Heart right ventricle (tissue), 16 donors: ENCODE data around the gene SAV1. TPM values are rescaled to one million over a fixed set of nuclear protein-coding genes. Genes with fewer than 3 reads are reported as not detected.

Experiments used
- ATAC-seq, 8 donors: fragments of 200-7000 bp; cut with Tn5 transposase; one replicate each; pipeline ENCODE4 v1.9.1; 2020; ENCODE audit warnings: mild to moderate bottlenecking in 8 of 8, moderate library complexity in 8 of 8, moderate number of reproducible peaks in 1 of 8
- DNase-seq, 2 donors: peaks; one replicate each; pipeline ENCODE4 v3.0.0-alpha.2; 2020
- H3K27ac ChIP-seq, 10 donors: fragments of 200-600 bp; sonication (generic) in 2 of 10; one replicate each; pipeline versions ENCODE4 v1.5.0 to v1.8.0; 2020 to 2022; ENCODE audit warnings: mild to moderate bottlenecking in 3 of 10
- H3K27me3 ChIP-seq, 7 donors: fragments of 200-600 bp; one replicate each; pipeline ENCODE4 v1.8.0; 2021 to 2022; ENCODE audit warnings: mild to moderate bottlenecking in 2 of 7
- H3K36me3 ChIP-seq, 9 donors: fragments of 200-600 bp; sonication (generic) in 1 of 9; one replicate each; pipeline versions ENCODE4 v1.5.0 to v1.8.0; 2020 to 2022; ENCODE audit warnings: mild to moderate bottlenecking in 2 of 9
- H3K4me1 ChIP-seq, 9 donors: fragments of 200-600 bp; sonication (generic) in 1 of 9; one replicate each; pipeline versions ENCODE4 v1.5.0 to v1.8.0; 2020 to 2022; ENCODE audit warnings: mild to moderate bottlenecking in 4 of 9
- H3K4me3 ChIP-seq, 10 donors: fragments of 200-600 bp; sonication (generic) in 2 of 10; one replicate each; pipeline versions ENCODE4 v1.5.0 to v1.8.0; 2020 to 2022; ENCODE audit warnings: mild to moderate bottlenecking in 7 of 10, moderate library complexity in 2 of 10
- H3K9me3 ChIP-seq, 11 donors: fragments of 200-600 bp in 10 of 11; sonication (generic) in 2 of 11; one replicate each; pipeline versions ENCODE4 v1.5.0 to v1.8.0; 2013 to 2022; ENCODE audit warnings: mild to moderate bottlenecking in 2 of 11, control low read depth in 1 of 11, moderate library complexity in 1 of 11
- CTCF ChIP-seq, 9 donors: fragments of 200-600 bp; sonication (generic) in 2 of 9; IDR thresholded peaks; one replicate each; pipeline versions ENCODE4 v1.5.0 to v1.8.0; 2021 to 2022; ENCODE audit warnings: antibody characterized with exemption in 9 of 9, mild to moderate bottlenecking in 5 of 9, moderate library complexity in 1 of 9
- WGBS, 2 donors: extraction: QIAGEN DNeasy Blood & Tissue Kit; methylation state at CpG; one replicate each; pipeline ENCODE4 v1.1.7; 2013; ENCODE audit warnings: inconsistent platforms in 1 of 2; 5-methylcytosine and 5-hydroxymethylcytosine counted together
- intact Hi-C, 10 donors: fragments of 100-400 bp; cut with DNase I; formaldehyde crosslinking; loops; one replicate each; pipeline versions ENCODE4 v1.11.1 to v1.14.2; 2022
- polyA plus RNA-seq, 2 donors: library from polyadenylated mRNA; stranded (reverse); fragments of 200-250 nt; gene quantifications; one replicate each; pipeline ENCODE4 v1.2.3, GENCODE V29; 2013
- total RNA-seq, 10 donors: library from RNA; stranded (reverse); fragmentation: NEBNext Ultra II Directional in 3 of 10; extraction: Animal tissue kit (Norgen Biotek cat#: 25700) in 3 of 10; gene quantifications; one replicate each; pipeline versions ENCODE4 v1.2.1 to v1.2.4, GENCODE V29; 2021 to 2023
- donor health status: Arrhythmogenic right ventricular cardiomyopathy.
- donor health status: ischemic (EF 13 %, LVEDD 7.1; RV severe dilation, severe dysfunction).
- donor health status: healthy with polysubstance abuse.
- donor health status: DM: no; HTN: yes; CAD: no.
- donor health status: DM: no; HTN: no; CAD: no.
- donor health status: ischemic (EF 25% LVEDD 6.9; RV normal size, moderate dysfunction).
- donor health status: ischemic (EF 25% LVEDD 5.7; RV mildly dilated, moderate dysfunction).
- donor health status: healthy.
- donor health status: DM: yes; HTN: yes; CAD: no.
- donor health status: Ischemic cardiomyopathy.
- donor health status: ischemic (EF 35%, LVEDD 5.7; RV mildly dilated, moderate dysfunction).
- donor health status: nonischemic (EF 11% LVEDD 7.7; RV severe dilation, severe dysfunction).
- donor health status: DM: yes; HTN: yes; CAD: no.
- donor health status: PGD.
- donor health status: ischemic (EF 29% LVEDD 5.4; RV normal size, mild dysfunction).
- donor health status: nonischemic (EF 23%, LVEDD 6.1; RV moderate dilation, normal function).

The SAV1 gene
- total and polyA plus RNA-seq, 12 donors: 10.2 to 32.6 (median 29.1) TPM

GRCh38 chr14:50603565-50603964 is 64.5 kb downstream of the SAV1 start:
- no peak for TF ChIP-seq CTCF (IDR thresholded peaks at IDR 0.05)
- no peaks in the 10 kb centered on the region for H3K36me3 ChIP-seq
- H3K27me3 ChIP-seq: no peaks in the 10 kb centered on the region
- intact Hi-C loops: loop anchor here (2.0 to 10.0 kb wide), 8 partner anchors 109 to 261 kb away; no protein-coding TSS in a partner anchor
- no peak for ATAC-seq
- H3K27ac ChIP-seq: no peak overlapping the region
- peaks cover 0 to 8% (median 0%) of the 10 kb centered on the region in 9 donors for H3K4me1 ChIP-seq
- WGBS, 2 donors: 52 to 61% methylated on average over 2 of the region's 2 CpGs
- peaks cover 0 to 5% (median 0%) of the 10 kb centered on the region in 11 donors for H3K9me3 ChIP-seq
- no peak for DNase-seq
- no peak overlapping the region for H3K4me3 ChIP-seq

- WGBS, 2 donors: 82 to 84% methylated on average over 3 of the region's 3 CpGs
- ATAC-seq (no peak), DNase-seq (no peak)
- no peak for TF ChIP-seq CTCF (IDR thresholded peaks at IDR 0.05)
- Histone ChIP-seq H3K36me3 (no peaks in the 10 kb centered on the region), H3K4me3 (no peak overlapping the region), H3K27me3 (no peaks in the 10 kb centered on the region), H3K9me3 (no peaks in the 10 kb centered on the region), H3K27ac (no peak overlapping the region), H3K4me1 (peaks cover 0 to 8% (median 0%) of the 10 kb centered on the region in 9 donors)
- intact Hi-C loops: loop anchor here (2.0 to 10.0 kb wide), 8 partner anchors 110 to 263 kb away; no protein-coding TSS in a partner anchor
Measured at GRCh38 chr14:50602035-50602434, 66.1 kb downstream of the SAV1 start.

GRCh38 chr14:50601394-50601793 is 66.7 kb downstream of the SAV1 start:
- H3K27ac ChIP-seq: no peak overlapping the region
- no peak overlapping the region for H3K4me3 ChIP-seq
- H3K36me3 ChIP-seq: no peaks in the 10 kb centered on the region
- 88 to 94% methylated on average over 2 of the region's 2 CpGs for WGBS, 2 donors
- peaks cover 0 to 8% (median 0%) of the 10 kb centered on the region in 9 donors for H3K4me1 ChIP-seq
- ATAC-seq: no peak
- DNase-seq: no peak
- no peaks in the 10 kb centered on the region for H3K27me3 ChIP-seq
- H3K9me3 ChIP-seq: no peaks in the 10 kb centered on the region
- intact Hi-C loops: loop anchor here (2.0 to 10.0 kb wide), 8 partner anchors 111 to 263 kb away; no protein-coding TSS in a partner anchor
- TF ChIP-seq CTCF (IDR thresholded peaks at IDR 0.05): no peak

GRCh38 chr14:50600849-50601248 is 67.3 kb downstream of the SAV1 start:
- no peak overlapping the region for H3K4me3 ChIP-seq
- intact Hi-C loops: loop anchor here (2.0 to 10.0 kb wide), 8 partner anchors 111 to 264 kb away; no protein-coding TSS in a partner anchor
- ATAC-seq (peak in 3 of 8 donors; percentile 34 to 56 (median 35)), DNase-seq (no peak)
- TF ChIP-seq CTCF (IDR thresholded peaks at IDR 0.05): no peak
- no peaks in the 10 kb centered on the region for H3K27me3 ChIP-seq
- no peak overlapping the region for H3K27ac ChIP-seq
- no peaks in the 10 kb centered on the region for H3K36me3 ChIP-seq
- no peaks in the 10 kb centered on the region for H3K9me3 ChIP-seq
- 76 to 77% methylated on average over 5 of the region's 5 CpGs for WGBS, 2 donors
- H3K4me1 ChIP-seq: peaks cover 0 to 4% (median 0%) of the 10 kb centered on the region in 9 donors
